ENCODE measurements around the gene STPG1.

Gene STPG1

GRCh38 chr1:24400065-24400464, 13.5 kb downstream of the STPG1 start:
- TF ChIP-seq TAF1 (IDR thresholded peaks at IDR 0.05; ENCODE audit: borderline replicate concordance, insufficient read depth, low read length) = no peak
- TF ChIP-seq FOXP2 (optimal IDR thresholded peaks at IDR 0.05; ENCODE audit: borderline replicate concordance, extremely low read depth, extremely low read length, insufficient read depth) = no peak
- no peak for TF ChIP-seq SIN3A (IDR thresholded peaks at IDR 0.05; ENCODE audit: borderline replicate concordance, insufficient read depth, low read length)
- TF ChIP-seq REST (IDR thresholded peaks at IDR 0.05; ENCODE audit: insufficient read depth in 1 of 2, low read depth in 2 of 2, low read length in 2 of 2) = no peak

- TF ChIP-seq FOXP2 (optimal IDR thresholded peaks at IDR 0.05; ENCODE audit: borderline replicate concordance, extremely low read depth, extremely low read length, insufficient read depth) (no peak), TAF1 (IDR thresholded peaks at IDR 0.05; ENCODE audit: borderline replicate concordance, insufficient read depth, low read length) (no peak), POLR2AphosphoS5 (IDR thresholded peaks at IDR 0.05; ENCODE audit: low read depth, low read length) (no peak), REST (IDR thresholded peaks at IDR 0.05; ENCODE audit: insufficient read depth in 1 of 2, low read depth in 2 of 2, low read length in 2 of 2) (no peak), SIN3A (IDR thresholded peaks at IDR 0.05; ENCODE audit: borderline replicate concordance, insufficient read depth, low read length) (no peak)
Measured at GRCh38 chr1:24393892-24394291, 19.7 kb downstream of the STPG1 start.

GRCh38 chr1:24392982-24393650, 20.5 kb downstream of the STPG1 start:
- TF ChIP-seq SIN3A (IDR thresholded peaks at IDR 0.05; ENCODE audit: borderline replicate concordance, insufficient read depth, low read length) (no peak), TAF1 (IDR thresholded peaks at IDR 0.05; ENCODE audit: borderline replicate concordance, insufficient read depth, low read length) (no peak), REST (IDR thresholded peaks at IDR 0.05; ENCODE audit: insufficient read depth in 1 of 2, low read depth in 2 of 2, low read length in 2 of 2) (no peak), POLR2AphosphoS5 (IDR thresholded peaks at IDR 0.05; ENCODE audit: low read depth, low read length) (no peak), FOXP2 (optimal IDR thresholded peaks at IDR 0.05; ENCODE audit: borderline replicate concordance, extremely low read depth, extremely low read length, insufficient read depth) (no peak)

- TF ChIP-seq TAF1 (IDR thresholded peaks at IDR 0.05; ENCODE audit: borderline replicate concordance, insufficient read depth, low read length) = no peak
- TF ChIP-seq FOXP2 (optimal IDR thresholded peaks at IDR 0.05; ENCODE audit: borderline replicate concordance, extremely low read depth, extremely low read length, insufficient read depth) = no peak
- TF ChIP-seq SIN3A (IDR thresholded peaks at IDR 0.05; ENCODE audit: borderline replicate concordance, insufficient read depth, low read length) = no peak
- no peak for TF ChIP-seq REST (IDR thresholded peaks at IDR 0.05; ENCODE audit: insufficient read depth in 1 of 2, low read depth in 2 of 2, low read length in 2 of 2)
- TF ChIP-seq POLR2AphosphoS5 (IDR thresholded peaks at IDR 0.05; ENCODE audit: low read depth, low read length) = no peak
Measured at GRCh38 chr1:24392604-24392946, 21.0 kb downstream of the STPG1 start.
